Fibroblast of lung (primary cell): ENCODE measurements around the gene SLC7A5.

Source experiments
- EZH2 ChIP-seq: IDR thresholded peaks from 2 replicates; pipeline ENCODE4 v1.5.1; 2012; ENCODE audit warnings: low read length, control low read depth, mild to moderate bottlenecking; ENCODE audit errors: missing control alignments
- TF ChIP-seq, protein P1 (sequence below), 2 donors: IDR thresholded peaks in 1 of 2; conservative IDR thresholded peaks in 1 of 2; 1 replicate in 1 of 2; 2 replicates in 1 of 2; pipeline ENCODE4 v1.5.1; 2011 to 2012; ENCODE audit warnings: low read length in 2 of 2, control low read depth in 1 of 2, inconsistent platforms in 1 of 2, low read depth in 1 of 2, mild to moderate bottlenecking in 1 of 2

DNA sequence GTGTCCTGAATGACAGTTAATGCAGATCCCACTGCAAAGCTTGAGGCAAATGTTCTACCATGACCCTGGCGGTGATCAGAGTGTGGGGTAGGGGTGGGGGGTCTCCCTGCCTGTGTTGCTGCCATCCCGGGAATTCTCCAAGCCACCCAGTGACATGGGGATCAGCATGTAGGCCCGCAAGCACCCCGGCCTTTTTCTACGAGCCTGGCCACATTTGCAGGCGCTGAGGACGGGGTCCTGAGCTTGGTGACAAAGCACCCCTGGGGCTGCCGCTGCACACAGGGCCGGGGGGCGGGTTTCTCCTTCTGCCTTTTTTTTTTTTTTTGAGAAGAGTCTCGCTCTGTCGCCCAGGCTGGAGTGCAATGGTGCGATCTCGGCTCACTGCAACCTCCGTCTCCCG, 35.8 kb downstream of the SLC7A5 start:
- TF ChIP-seq, protein P1, sequence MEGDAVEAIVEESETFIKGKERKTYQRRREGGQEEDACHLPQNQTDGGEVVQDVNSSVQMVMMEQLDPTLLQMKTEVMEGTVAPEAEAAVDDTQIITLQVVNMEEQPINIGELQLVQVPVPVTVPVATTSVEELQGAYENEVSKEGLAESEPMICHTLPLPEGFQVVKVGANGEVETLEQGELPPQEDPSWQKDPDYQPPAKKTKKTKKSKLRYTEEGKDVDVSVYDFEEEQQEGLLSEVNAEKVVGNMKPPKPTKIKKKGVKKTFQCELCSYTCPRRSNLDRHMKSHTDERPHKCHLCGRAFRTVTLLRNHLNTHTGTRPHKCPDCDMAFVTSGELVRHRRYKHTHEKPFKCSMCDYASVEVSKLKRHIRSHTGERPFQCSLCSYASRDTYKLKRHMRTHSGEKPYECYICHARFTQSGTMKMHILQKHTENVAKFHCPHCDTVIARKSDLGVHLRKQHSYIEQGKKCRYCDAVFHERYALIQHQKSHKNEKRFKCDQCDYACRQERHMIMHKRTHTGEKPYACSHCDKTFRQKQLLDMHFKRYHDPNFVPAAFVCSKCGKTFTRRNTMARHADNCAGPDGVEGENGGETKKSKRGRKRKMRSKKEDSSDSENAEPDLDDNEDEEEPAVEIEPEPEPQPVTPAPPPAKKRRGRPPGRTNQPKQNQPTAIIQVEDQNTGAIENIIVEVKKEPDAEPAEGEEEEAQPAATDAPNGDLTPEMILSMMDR (conservative IDR thresholded peaks at IDR 0.05 in 1 of 2, IDR thresholded peaks at IDR 0.05 in 1 of 2; ENCODE audit: low read depth in 1 of 2, low read length in 2 of 2): no peak
- TF ChIP-seq EZH2: no peak
